Upper lobe of right lung (tissue), 1 donor: ENCODE data around the gene CADPS2. TPM values are rescaled to one million over a fixed set of nuclear protein-coding genes. Genes with fewer than 3 reads are reported as not detected.
"Not testable (repeated sequence)": the region's sequence is repeated elsewhere in the genome, so short reads cannot be mapped to it uniquely, and the experiment has no call there.

Source experiments
- ATAC-seq: fragments of 200-7000 bp; cut with Tn5 transposase; one replicate; pipeline ENCODE4 v1.9.1; 2020; ENCODE audit warnings: mild to moderate bottlenecking, moderate library complexity
- DNase-seq: peaks from one replicate; pipeline ENCODE4 v3.0.0-alpha.2; 2020
- H3K27ac ChIP-seq: fragments of 200-600 bp; one replicate; pipeline ENCODE4 v1.8.0; 2022
- H3K27me3 ChIP-seq: fragments of 200-600 bp; one replicate; pipeline ENCODE4 v1.8.0; 2022; ENCODE audit warnings: mild to moderate bottlenecking
- H3K36me3 ChIP-seq: fragments of 200-600 bp; one replicate; pipeline ENCODE4 v1.8.0; 2022
- H3K4me1 ChIP-seq: fragments of 200-600 bp; one replicate; pipeline ENCODE4 v1.8.0; 2022
- H3K4me3 ChIP-seq: fragments of 200-600 bp; one replicate; pipeline ENCODE4 v1.8.0; 2022; ENCODE audit warnings: mild to moderate bottlenecking
- H3K9me3 ChIP-seq: fragments of 200-600 bp; one replicate; pipeline ENCODE4 v1.8.0; 2022
- CTCF ChIP-seq: fragments of 200-600 bp; IDR thresholded peaks from one replicate; pipeline ENCODE4 v1.8.0; 2022; ENCODE audit warnings: antibody characterized with exemption
- intact Hi-C: fragments of 100-400 bp; cut with DNase I; formaldehyde crosslinking; loops from one replicate; pipeline ENCODE4 v1.11.0; 2022
- total RNA-seq: library from RNA; stranded (reverse); fragmentation: NEBNext Ultra II Directional; extraction: Animal tissue kit (Norgen Biotek cat#: 25700); gene quantifications from one replicate; pipeline ENCODE4 v1.2.1, GENCODE V29; 2021
- donor health status: DM: no; HTN: yes; CAD: no; lungs with severe emphysema.

The CADPS2 gene
- total RNA-seq, 1 donor from 2014 or later = 46.1 TPM

GRCh38 chr7:122643250-122643649 lies 243.0 kb downstream of the CADPS2 start:
- ATAC-seq (no peak), DNase-seq (no peak)
- intact Hi-C loops = no loop called here
- no peak for TF ChIP-seq CTCF
- Histone ChIP-seq H3K27me3 (no peaks in the 10 kb centered on the region), H3K4me1 (no peaks in the 10 kb centered on the region), H3K4me3 (no peak overlapping the region), H3K27ac (no peak overlapping the region), H3K36me3 (no peaks in the 10 kb centered on the region), H3K9me3 (no peaks in the 10 kb centered on the region)

DNA sequence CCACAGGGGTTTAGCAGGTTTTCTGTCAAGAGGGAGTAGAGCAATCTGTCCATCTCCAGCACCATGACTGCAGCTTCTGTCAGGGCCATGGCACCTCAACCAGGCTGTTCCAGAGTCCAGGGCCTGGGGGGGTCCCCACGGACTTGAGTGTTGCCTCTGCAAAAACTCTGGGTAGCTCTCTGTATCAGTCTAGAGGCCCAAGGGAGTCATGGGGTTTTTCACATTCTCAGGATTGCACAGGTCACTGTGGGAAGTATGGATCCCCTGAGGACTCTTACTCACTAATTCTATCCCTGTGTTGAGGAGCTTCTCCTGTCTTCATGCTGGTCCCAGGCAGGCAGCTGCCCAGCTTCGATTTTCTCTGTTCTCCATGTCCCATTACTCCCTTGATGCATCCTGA lies 247.8 kb downstream of the CADPS2 start:
- no peaks in the 10 kb centered on the region for H3K9me3 ChIP-seq
- no peak overlapping the region for H3K4me3 ChIP-seq
- no peak for TF ChIP-seq CTCF
- H3K27me3 ChIP-seq = no peaks in the 10 kb centered on the region
- no peak for ATAC-seq
- no peak overlapping the region for H3K27ac ChIP-seq
- DNase-seq = no peak
- intact Hi-C loops = no loop called here
- H3K4me1 ChIP-seq = no peaks in the 10 kb centered on the region
- no peaks in the 10 kb centered on the region for H3K36me3 ChIP-seq

DNA sequence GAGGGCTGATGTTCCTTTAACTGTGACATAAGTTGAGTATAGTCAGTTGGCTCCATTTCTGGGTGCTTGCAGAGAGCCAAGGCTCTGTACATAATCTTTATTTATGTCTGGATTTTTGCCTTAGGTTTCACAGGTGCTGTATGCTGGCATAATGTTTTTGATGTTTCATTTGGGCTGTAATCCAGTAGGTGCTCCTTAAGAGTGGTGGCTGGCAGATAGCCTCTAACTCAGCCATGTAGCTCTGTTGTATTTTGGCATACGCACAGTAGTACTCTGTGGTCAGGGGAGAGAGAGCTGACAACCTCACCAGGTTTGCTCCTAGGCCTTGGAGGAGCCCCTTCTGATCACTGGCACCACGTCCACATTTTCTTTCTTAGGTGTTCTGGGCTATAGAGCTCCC lies 248.5 kb downstream of the CADPS2 start:
- intact Hi-C loops = no loop called here
- Histone ChIP-seq H3K4me1 (no peaks in the 10 kb centered on the region), H3K27me3 (no peaks in the 10 kb centered on the region), H3K27ac (no peak overlapping the region), H3K4me3 (no peak overlapping the region), H3K9me3 (no peaks in the 10 kb centered on the region), H3K36me3 (no peaks in the 10 kb centered on the region)
- ATAC-seq = peak; percentile 67
- DNase-seq = no peak
- TF ChIP-seq CTCF = no peak

GRCh38 chr7:122635481-122635880 lies 250.8 kb downstream of the CADPS2 start:
- H3K27me3 ChIP-seq, intact Hi-C loops, H3K4me1 ChIP-seq, ATAC-seq, DNase-seq, H3K4me3 ChIP-seq, H3K9me3 ChIP-seq, H3K36me3 ChIP-seq, H3K27ac ChIP-seq: not testable (repeated sequence)

GRCh38 chr7:122633472-122633871 lies 252.8 kb downstream of the CADPS2 start:
- TF ChIP-seq CTCF = no peak
- Histone ChIP-seq H3K36me3 (no peaks in the 10 kb centered on the region), H3K27me3 (no peaks in the 10 kb centered on the region), H3K4me3 (no peak overlapping the region), H3K4me1 (no peaks in the 10 kb centered on the region), H3K27ac (no peak overlapping the region), H3K9me3 (no peaks in the 10 kb centered on the region)
- ATAC-seq (no peak), DNase-seq (no peak)
- intact Hi-C loops = no loop called here

GRCh38 chr7:122632238-122632637 lies 254.0 kb downstream of the CADPS2 start:
- H3K36me3 ChIP-seq = no peaks in the 10 kb centered on the region
- ATAC-seq (no peak), DNase-seq (no peak)
- TF ChIP-seq CTCF = no peak
- no peaks in the 10 kb centered on the region for H3K4me1 ChIP-seq
- no peaks in the 10 kb centered on the region for H3K27me3 ChIP-seq
- H3K4me3 ChIP-seq = no peak overlapping the region
- H3K27ac ChIP-seq = no peak overlapping the region
- no peaks in the 10 kb centered on the region for H3K9me3 ChIP-seq
- intact Hi-C loops = no loop called here
